Stimulated activated CD8-positive, alpha-beta memory T cell treated with anti-CD3 and anti-CD28 coated beads, Interleukin-12 subunit alpha, Interleukin-12 subunit beta, amount 100 ng/mL, for 1 hour (primary cell): ENCODE data around the gene PIP5K1C.

Experiments
- DNase-seq: peaks from one replicate; pipeline ENCODE4 v3.0.0-alpha.2; 2020; ENCODE audit warnings: low read depth

PIP5K1C gene

DNA sequence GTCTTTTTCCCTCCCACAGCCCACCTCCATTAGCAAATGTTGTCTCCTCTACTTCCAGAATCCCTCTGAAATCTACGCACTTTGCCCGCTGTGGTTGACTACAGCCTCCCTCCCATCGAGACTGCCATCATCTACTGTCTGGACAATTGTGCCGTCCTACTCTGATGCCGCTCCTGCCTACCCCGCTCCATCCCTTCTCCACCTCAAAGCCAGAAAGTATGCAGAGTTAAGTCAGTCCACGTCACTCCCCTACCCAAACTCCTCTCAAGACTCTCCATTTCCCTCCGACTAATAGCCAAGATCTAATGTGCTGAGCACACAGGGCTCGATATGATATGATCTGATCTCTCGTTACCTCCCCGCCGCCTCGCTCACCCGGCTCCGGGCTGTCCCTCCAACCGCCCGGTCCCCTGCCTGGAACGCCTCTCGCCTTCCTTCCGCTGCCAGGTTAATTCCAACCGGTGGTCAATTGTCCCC lies 74.2 kb downstream of the PIP5K1C start:
- no peak for DNase-seq

DNA sequence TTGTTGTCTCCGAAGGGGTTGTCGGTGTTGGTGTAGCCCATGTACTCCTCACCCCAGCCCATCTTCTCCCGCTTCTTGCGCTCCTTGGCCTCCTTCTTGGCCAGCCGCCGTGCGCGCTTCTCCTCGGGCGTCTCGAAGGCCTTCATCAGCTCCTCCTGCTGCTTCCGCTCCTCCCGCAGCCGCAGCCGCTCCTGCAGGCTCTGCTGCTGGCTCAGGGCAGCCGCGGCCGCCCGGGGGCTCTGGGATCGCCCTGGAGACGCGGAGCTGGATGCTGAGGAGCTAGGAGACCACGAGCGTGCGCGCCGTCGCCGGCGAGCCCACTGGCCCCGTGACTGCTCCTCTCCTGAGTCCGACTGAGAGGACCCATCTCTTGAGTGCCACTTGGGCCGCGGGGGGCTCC lies 76.6 kb downstream of the PIP5K1C start:
- DNase-seq: no peak

DNA sequence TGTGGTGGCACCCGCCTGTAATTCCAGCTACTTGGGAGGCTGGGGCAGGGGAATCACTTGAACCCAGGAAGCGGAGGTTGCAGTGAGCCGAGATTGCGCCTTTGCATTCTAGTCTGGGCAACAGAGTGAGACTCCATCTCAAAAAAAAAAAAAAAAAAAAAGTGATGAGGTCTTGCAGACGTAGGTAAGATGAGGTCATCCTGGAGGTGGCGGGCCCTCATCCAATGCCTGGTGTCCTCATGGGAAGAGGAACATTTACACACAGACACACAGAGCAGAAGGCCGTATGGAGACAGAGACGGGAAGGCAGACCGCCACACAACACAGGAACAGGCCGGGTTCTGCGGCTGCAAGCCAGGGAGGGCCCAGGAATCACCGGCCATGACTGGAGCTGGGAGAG lies 78.0 kb downstream of the PIP5K1C start:
- no peak for DNase-seq

DNA sequence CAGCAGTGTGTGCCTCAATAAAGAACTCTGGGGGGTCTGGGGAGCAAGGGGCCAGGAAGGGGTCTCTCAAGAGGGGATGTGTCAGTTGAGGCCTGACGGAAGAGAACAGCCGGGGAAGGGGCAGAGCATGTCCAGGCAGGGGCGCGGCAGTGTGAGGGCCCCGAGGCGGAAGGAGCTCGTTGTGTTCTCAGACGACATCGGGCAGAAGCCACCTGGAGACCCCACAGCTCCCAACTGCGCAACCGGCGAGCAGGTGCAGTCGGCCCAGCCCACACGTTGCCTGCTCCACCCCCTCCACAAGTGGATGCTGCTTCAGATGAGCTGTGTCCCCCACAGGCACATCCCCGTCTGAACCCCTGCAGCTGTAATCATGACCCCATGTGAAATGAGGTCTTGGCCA lies 78.6 kb downstream of the PIP5K1C start:
- no peak for DNase-seq

DNA sequence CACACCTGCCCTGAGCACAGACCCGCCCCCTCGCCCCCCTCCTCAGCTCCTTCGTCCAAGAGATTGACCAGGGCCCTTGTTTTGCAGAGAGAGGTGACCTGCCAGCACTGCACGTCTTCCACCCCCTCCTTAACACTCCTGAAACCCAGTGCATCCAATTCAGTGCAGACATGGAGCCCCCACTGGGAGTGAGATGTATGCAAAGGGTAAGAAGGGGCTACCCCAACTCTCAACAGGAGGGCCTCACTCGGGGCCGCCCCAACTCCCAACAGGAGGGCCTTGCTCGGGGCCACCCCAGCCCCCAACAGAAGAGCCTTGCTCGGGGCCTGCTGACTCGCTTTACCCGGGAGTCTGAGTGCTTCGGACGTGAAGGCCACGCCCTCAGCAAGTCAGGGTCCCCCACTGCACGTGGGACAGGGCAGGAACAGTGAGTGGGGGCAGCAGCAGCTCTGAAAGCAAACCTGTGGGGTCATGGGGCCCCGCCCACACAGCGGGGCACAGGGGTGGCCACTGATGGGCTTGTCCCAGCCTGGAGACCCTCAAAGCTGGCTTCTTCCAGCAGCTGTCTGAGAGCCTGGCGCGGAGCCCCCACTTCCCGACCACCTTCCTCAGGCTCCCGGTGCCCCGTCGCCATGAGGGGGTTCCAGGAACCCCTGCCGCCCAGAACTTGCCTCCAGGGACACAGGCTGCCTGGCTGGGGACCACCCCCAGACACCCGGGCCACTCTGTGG lies 79.3 kb downstream of the PIP5K1C start:
- DNase-seq: no peak

DNA sequence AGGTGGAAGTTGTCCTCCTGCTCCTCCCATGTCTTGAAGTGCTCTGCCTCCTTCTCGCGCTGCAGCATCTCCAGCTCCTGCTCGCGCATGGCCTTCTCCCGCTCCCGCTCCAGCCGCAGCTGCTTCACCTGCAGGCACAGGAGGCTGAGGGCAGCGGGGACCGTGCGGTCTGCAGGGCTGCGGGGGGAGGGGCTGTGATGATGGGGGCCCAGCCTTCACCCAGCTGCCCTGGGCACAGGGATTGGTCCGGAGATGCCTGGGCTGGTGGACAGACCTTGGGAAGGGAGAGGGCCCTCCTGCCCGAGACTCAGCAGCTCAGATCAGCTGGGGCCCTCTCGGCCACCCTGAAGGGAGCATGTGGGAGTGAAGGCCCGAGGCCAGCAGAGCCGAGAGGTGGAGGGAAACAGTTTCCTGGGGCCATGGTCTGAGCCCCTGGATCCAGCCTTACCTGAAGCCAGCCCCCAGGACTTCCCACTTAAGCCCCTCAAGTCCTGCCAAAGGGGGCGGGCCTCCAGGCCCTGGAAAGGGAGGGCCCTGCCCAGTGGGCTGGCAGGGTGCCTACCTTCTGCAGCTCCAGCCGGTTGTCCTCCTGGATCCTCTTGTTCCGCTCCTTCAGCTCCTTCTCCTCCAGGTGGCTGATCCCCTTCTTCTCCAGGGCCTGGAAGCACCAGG lies 80.0 kb downstream of the PIP5K1C start:
- no peak for DNase-seq

DNA sequence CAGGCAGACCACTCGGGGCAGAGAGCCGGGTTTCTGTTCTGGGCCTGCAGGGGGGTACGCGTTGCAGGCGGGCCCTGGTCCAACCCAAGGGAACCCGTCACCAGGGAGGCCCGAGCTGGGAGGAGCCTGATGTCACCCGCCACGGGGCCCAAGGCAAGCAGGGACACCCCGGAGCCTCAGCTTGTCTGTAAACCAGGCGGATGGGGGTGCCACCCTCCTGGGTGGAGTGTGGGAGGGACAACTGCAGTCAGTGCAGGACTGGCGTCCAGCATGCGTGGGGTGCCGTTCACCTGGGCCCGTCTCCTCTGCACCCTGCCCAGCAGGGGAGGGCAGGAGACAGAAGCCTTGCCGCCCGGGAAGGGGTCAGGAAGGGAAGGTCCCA lies 80.6 kb downstream of the PIP5K1C start:
- no peak for DNase-seq

DNA sequence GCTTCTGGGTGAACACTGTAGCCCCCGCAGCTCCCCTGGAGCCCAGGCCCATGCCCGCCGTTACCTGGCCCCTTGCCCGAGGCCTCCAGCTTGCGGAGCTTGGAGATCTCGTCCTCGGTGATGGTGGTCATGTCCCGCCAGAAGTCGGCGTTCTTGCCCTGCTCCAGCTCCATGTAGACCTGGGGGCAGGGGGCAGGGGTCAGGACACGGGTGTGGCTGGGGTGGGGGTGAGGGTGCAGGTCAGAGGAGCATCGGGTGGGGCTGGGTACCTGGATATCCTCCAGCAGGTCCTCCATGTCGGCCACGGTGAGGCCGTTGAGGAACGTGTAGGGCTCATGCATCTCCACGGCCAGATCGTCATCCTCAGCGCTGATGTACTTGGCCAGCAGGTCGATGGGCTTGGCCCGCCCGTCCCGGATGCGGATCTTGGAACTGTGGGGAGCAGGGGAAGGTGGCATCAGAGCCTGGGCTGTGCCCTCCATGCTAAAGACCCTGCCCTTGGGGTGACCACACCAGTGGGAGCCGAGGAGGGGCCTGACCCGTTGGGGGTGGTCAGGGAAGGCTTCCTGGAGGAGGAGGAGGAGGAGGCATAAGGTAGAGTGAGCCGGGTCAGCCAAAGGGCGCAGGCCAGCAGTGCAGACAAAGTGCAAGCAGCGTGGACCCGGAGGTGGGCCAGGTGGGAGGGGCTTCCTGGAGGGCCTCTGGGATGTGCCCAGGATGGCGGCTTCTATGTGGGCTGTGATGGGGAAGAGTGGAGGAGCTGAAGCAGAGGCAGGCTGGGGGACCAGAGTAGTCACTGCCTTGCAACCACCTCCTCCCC lies 81.2 kb downstream of the PIP5K1C start:
- no peak for DNase-seq

DNA sequence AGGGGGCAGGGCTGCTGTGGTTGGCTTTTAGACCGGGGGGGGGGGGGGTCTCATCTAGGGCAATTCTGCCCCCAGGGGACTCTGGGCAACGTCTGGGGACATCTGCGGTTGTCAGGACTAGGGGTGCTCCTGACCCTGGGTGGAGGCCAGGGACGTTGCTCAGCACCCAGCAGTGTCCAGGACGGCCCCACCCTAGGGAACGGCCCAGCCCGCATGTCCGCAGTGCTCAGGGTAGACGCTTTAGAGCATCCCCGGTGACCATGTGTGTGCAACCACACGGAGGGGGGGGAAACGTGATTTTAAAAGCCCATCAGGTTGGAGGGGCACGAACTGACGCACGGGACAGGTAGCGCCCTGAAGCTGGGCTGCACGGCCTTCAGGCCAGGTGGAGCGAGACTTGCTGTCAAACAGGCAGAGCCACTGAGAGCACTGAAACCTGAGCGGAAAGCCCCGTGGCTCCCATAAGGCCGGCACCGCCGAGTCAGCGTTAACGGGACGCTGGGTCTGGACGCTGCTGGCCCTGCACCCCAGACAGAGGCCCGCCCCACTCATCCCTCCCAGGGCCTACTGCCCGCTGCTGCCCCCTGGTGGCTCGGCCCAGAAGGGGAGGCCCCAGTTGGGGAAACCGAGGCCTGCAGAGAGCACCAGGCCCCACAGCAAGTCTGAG lies 82.0 kb downstream of the PIP5K1C start:
- no peak for DNase-seq

DNA sequence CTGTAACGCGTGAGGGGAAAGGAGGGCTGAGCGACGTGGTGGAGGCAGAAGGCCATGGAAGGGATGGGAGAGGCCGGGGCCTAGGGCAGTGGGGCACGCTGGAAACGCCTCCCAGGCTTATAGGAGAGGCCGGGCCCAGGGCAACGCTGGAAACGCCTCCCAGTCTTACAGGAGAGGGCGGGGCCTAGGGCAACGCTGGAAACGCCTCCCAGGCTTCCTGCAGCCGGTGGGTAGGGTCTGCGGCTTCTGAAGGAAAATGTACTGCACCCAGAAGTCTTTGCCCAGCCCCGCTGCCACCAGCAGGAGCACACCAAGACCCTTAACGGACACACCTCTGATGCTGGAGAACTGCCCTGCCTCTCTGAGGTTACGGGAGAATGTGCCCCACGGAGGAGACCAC lies 82.8 kb downstream of the PIP5K1C start:
- DNase-seq: no peak

DNA sequence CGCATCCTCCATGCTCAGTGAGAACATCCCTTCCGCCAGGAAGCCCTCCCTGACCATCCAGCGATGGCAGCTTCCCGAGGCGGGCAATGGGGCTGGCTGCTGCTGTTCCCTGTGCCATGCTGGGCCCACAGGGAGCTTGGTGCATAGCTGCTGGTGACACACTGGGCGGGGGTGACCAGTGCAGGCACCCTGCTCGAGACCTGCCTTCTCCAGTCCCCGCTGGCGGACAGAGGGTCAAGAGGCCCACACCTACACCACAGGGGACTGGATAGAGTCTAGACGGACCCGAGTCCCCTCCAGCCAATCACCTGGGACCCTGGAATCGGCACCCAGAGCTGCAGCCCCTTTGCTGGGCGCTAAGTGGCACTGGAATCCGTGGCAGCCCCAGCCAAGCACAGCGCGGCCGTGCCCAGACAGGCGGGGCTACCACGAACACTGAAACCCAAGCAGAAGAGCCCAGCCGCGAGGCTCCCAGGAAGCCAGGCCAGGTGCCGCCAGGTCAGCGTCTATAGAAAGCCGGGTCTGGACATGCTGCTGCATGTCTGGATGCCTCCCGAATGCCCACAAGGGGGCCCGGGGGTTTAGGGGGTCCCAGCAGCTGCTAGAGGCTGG lies 84.6 kb downstream of the PIP5K1C start:
- no peak for DNase-seq

DNA sequence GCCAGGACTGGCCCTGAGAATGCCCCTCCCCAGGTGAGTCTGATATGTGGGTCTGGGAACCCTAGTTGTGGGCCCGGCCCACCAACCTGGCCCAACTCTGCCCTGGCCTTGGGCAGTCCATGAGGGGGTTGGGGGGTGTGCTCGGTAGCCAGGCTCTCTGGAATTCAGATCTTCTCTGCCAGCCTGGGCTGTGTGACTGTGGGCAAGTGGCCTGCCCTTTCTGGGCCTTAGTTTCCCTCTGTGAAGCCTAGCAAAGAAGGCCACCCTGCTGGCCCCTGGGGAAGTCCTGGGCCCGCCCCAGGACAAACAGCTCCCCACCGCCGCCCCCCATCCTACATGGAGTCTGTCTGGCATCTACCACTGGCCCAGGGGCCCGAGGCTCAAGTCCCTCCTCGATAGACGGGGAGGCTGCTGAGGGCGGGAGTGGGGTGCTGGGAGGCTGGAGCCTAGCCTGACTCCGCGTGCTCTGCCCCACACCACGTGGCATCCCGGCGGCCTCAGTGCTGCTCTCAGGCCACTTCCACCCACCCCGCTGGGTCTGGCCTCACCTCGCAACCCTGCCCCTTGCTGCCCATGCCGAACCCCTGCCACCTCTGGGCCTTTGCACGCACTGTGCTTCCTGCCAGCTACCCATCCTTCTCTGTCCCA lies 85.3 kb downstream of the PIP5K1C start:
- DNase-seq: no peak

DNA sequence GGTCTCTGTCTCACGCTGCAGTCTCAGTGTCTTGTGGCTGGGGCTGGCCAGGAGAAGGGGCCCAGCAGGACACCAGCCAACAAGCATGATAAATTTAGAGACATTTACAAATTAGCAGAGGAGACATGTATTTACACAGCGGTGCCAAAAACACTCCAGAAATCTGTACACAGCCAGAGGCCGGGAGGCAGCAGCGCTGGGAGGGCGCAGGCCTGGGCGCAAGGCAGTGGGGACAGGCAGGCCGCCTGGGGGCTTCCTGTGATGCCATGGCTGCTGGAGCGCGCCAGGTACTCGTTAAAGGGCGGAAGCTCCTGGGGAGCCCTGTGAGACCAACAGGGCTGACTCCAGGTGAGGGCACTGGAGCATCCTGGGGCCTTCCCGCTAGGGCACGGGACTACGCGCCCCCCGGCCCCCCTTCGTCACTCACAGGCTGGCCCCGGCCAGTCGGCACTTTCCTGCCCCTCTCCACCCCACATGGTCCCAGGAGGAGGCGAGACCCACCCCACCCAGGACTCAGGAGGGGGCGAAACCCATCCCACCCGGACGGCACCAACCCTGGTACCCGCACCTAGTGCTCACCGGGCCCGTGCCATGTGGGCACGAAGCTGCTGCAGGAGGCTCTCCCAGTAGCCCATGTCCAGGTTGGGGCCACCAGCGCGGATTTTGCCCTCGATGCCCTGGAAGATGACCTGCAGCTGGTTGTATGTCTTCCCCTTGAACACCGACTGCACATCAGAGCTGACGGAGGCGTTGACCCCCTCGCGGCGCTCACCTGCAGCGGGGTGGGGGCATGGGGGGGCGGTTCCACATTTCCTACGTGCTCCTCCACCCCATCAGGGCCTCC lies 86.2 kb downstream of the PIP5K1C start:
- no peak for DNase-seq

DNA sequence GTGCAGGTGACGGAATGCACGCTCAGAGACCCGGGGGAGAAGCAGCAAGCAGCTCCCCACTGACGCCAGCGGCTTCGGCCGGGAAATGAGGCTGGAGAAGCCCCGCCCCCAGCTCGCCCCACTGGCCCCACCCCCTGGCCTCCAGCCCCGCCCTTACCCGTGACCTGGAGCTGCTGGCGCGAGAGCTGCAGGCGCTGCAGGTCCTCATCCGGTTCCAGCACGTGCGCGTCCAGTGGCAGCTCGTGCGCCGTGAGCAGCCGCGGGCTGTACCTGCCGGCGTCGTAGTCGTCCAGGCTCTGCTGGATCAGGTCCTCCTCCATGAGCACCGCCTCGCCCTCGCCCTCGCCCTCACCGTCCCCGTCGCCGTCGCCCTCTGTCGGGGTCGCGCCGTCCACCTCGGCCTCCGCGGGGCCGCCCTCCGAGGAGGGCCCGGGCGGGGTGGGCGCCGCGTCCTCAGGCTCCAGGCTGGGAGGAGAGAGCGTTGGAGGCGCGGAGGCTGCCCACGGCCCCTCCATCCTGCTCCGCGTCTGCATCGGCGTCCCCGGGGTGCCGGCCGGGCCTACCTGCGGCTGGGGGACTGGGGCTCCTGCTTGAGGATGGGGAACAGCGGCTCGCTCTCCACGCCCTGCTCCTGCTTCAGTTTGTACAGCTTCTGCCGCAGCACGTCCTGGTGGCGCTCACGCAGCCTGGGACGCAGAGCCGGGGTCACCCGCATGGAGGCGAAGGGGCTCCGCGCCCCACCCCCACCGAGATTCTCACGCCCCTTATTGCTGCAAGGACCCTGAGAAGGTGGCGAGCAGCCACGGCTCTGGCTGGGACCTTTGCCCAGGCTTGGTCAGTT lies 87.1 kb downstream of the PIP5K1C start:
- no peak for DNase-seq

DNA sequence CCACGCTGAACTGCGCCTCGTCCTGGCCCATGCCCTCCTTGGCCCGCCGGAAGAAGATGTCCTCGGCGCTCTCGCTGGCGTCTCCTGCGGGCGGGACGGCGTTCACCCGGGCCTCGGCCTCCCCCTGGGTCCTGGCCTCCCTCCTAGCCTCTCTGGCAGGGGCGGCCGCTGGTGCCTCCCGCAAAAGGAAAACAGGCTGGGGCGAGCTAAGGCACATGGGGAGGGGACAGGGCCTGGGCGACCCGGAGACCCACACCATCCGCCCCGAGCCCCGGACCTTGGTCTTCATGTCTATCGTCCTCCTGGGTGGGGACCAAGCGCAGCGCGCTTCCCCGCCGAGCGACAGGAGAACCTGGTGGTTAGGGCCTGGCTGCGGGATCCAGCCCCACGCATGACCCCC lies 87.9 kb downstream of the PIP5K1C start:
- no peak for DNase-seq

DNA sequence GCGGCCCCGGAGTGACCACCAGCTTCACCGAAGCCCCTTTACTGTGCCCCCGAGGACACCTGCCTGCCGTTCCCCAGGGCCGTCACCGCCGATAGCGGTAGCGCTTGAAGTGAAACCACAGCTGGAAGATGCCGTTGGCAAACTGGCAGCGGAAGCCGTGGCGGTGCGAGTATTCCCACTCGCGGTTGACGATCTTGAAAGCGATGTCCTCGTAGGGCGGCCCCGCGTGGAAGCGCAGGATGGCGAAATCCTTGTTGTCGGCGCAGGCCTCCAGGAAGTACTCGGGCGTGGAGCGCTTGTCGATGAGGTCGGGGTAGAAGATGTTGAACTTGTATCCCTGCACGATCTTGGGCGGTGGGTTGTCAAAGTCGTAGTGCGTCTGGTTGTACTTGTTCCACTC lies 88.4 kb downstream of the PIP5K1C start:
- DNase-seq: no peak

DNA sequence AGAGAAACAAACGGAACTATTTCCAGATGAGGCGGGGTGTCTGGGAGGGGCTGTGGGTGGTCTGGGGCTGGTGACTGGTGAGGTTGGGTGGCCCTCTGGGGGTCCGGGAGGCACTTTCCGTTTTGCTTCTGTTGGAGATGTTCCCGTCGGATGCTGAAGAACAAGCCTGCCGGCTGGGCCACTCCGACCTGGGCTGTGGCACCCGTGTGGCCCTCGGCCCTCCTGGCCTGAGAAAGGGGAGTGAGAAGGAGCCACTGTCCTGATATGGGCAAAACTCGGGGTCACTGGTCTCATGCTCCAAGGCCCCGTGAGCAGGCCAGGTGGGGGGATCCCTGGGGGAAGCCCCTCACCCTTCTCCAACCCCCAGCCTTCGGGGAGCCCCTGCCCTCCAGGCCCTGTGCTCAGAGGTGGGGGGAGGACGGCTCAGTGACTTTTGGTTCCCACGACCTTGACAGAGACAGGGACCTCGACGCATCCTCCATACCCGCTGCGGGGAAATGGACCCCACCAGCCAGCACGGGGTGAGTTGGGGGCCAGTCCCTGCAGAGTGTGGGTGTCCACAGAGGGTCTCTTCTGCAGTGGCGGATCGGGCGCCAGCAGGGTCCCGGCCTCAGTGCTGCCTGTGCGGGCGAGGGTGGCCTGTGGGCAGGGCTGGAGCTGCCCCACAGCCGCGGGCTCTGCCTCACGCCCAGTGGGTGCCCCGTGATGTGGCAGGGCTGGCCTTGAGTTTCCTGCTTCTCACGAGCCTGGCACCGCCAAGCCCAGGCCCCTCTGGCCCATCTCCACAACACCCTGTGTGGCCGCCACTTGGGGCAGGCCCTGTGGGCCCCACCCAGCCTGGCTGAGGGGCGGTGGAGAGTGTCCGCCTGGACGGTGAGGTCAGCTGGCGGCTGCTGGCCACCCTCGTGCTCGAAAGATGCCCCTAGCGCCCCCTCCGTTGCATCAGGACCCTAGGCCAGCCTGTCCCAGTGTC lies 89.2 kb downstream of the PIP5K1C start:
- DNase-seq: no peak
